Right lobe of liver (tissue), 6 donors: ENCODE data around the gene CREB5. TPM values are rescaled to one million over a fixed set of nuclear protein-coding genes. Genes with fewer than 3 reads are reported as not detected.

Experiments used
- ATAC-seq, 4 donors: fragments of 200-7000 bp; cut with Tn5 transposase; one replicate each; pipeline ENCODE4 v1.9.1; 2020; ENCODE audit warnings: mild to moderate bottlenecking in 4 of 4, moderate library complexity in 4 of 4
- DNase-seq, 3 donors: peaks; one replicate each; pipeline ENCODE4 v3.0.0-alpha.2; 2020
- H3K27ac ChIP-seq, 3 donors: fragments of 200-600 bp; one replicate each; pipeline ENCODE4 v1.8.0; 2022
- H3K27me3 ChIP-seq, 2 donors: fragments of 200-600 bp; one replicate each; pipeline ENCODE4 v1.8.0; 2022
- H3K36me3 ChIP-seq, 4 donors: fragments of 200-600 bp; sonication (generic) in 1 of 4; one replicate each; pipeline versions ENCODE4 v1.5.1 to v1.8.0; 2017 to 2022; ENCODE audit warnings: control low read depth in 1 of 4
- H3K4me1 ChIP-seq, 4 donors: fragments of 200-600 bp; sonication (generic) in 1 of 4; one replicate each; pipeline versions ENCODE4 v1.5.1 to v1.8.0; 2017 to 2022; ENCODE audit warnings: control low read depth in 1 of 4
- H3K4me3 ChIP-seq, 3 donors: fragments of 200-600 bp; one replicate each; pipeline ENCODE4 v1.8.0; 2022
- H3K9me3 ChIP-seq, 4 donors: fragments of 200-600 bp; sonication (generic) in 1 of 4; one replicate each; pipeline versions ENCODE4 v1.5.1 to v1.8.0; 2017 to 2022; ENCODE audit warnings: control low read depth in 1 of 4
- CTCF ChIP-seq, 4 donors: fragments of 200-600 bp in 3 of 4; fragments of 450-650 bp in 1 of 4; IDR thresholded peaks; one replicate each; pipeline versions ENCODE4 v1.5.1 to v1.8.0; 2016 to 2022; ENCODE audit warnings: antibody characterized with exemption in 4 of 4, mild to moderate bottlenecking in 2 of 4
- POLR2A ChIP-seq: fragments of 450-650 bp; IDR thresholded peaks from one replicate; pipeline ENCODE4 v1.6.1; 2017; ENCODE audit warnings: antibody characterized with exemption, mild to moderate bottlenecking
- WGBS: methylation state at CpG from one replicate; pipeline ENCODE4 v1.1.6; 2018; ENCODE audit warnings: low coverage, low lambda C conversion rate; ENCODE audit not compliant: insufficient coverage; ENCODE audit errors: missing lambda C conversion rate; 5-methylcytosine and 5-hydroxymethylcytosine counted together
- intact Hi-C, 2 donors: fragments of 100-400 bp; cut with DNase I; formaldehyde crosslinking; loops; one replicate each; pipeline versions ENCODE4 v1.11.2 to v1.14.1; 2022
- total RNA-seq, 6 experiments: library from RNA; depleted of rRNA in 2 of 6; stranded (reverse); fragments of >200 nt in 2 of 6; fragmentation: NEBNext Ultra II Directional in 3 of 6; extraction: Animal tissue kit (Norgen Biotek cat#: 25700) in 3 of 6; gene quantifications; one replicate each; pipeline versions ENCODE4 v1.1.0 to v1.2.4, GENCODE V29; 2016 to 2023
- donor health status: DM: no; HTN: yes; CAD: no.
- donor health status: DM: no; HTN: no; CAD: no.
- donor health status: DM: no; HTN: no; CAD: no.
- donor health status: DM: no; HTN: yes; CAD: no.
- donor health status: DM: no; HTN: yes; CAD: no.

Gene CREB5
- total RNA-seq, 6 experiments from 2014 or later = 0.48 to 6.3 (median 1.4) TPM

- H3K9me3 ChIP-seq = no peaks in the 10 kb centered on the region
- intact Hi-C loops = no loop called here
- no peak for ATAC-seq
- TF ChIP-seq CTCF (IDR thresholded peaks at IDR 0.05) (no peak), POLR2A (no peak)
- DNase-seq = no peak
- no peaks in the 10 kb centered on the region for H3K27me3 ChIP-seq
- H3K4me1 ChIP-seq = no peaks in the 10 kb centered on the region
- H3K36me3 ChIP-seq = no peaks in the 10 kb centered on the region
- WGBS = 75% methylated on average over 3 of the region's 3 CpGs
- no peak overlapping the region for H3K27ac ChIP-seq
- no peak overlapping the region for H3K4me3 ChIP-seq
These were observed 265.4 kb downstream of the CREB5 start for GRCh38 chr7:28677668-28678067.

- intact Hi-C loops = no loop called here
- no peaks in the 10 kb centered on the region for H3K27me3 ChIP-seq
- WGBS = 44% methylated on average over 2 of the region's 2 CpGs
- no peak overlapping the region for H3K4me3 ChIP-seq
- no peak overlapping the region for H3K27ac ChIP-seq
- DNase-seq (no peak), ATAC-seq (peak in 1 of 4 donors; percentile 31)
- H3K4me1 ChIP-seq = peaks cover 0 to 5% (median 0%) of the 10 kb centered on the region in 4 donors
- no peaks in the 10 kb centered on the region for H3K36me3 ChIP-seq
- TF ChIP-seq CTCF (IDR thresholded peaks at IDR 0.05) = no peak
- TF ChIP-seq POLR2A = no peak
- no peaks in the 10 kb centered on the region for H3K9me3 ChIP-seq
These were observed 266.2 kb downstream of the CREB5 start for GRCh38 chr7:28678431-28678965.

- DNase-seq (no peak), ATAC-seq (no peak)
- Histone ChIP-seq H3K36me3 (no peaks in the 10 kb centered on the region), H3K9me3 (no peaks in the 10 kb centered on the region), H3K4me3 (no peak overlapping the region), H3K27ac (no peak overlapping the region), H3K27me3 (no peaks in the 10 kb centered on the region), H3K4me1 (peaks cover 0 to 7% (median 0%) of the 10 kb centered on the region in 4 donors)
- no peak for TF ChIP-seq CTCF (IDR thresholded peaks at IDR 0.05)
- TF ChIP-seq POLR2A = no peak
- intact Hi-C loops = no loop called here
- WGBS = 80% methylated on average over 5 of the region's 5 CpGs
These were observed 269.5 kb downstream of the CREB5 start for GRCh38 chr7:28681693-28682310.

- TF ChIP-seq CTCF (IDR thresholded peaks at IDR 0.05) = no peak
- TF ChIP-seq POLR2A = no peak
- no peak overlapping the region for H3K27ac ChIP-seq
- 53% methylated on average over 6 of the region's 8 CpGs for WGBS
- no peak overlapping the region for H3K4me3 ChIP-seq
- no peaks in the 10 kb centered on the region for H3K9me3 ChIP-seq
- peaks cover 0 to 6% of the 10 kb centered on the region in 2 donors for H3K27me3 ChIP-seq
- ATAC-seq (no peak), DNase-seq (no peak)
- no peaks in the 10 kb centered on the region for H3K36me3 ChIP-seq
- H3K4me1 ChIP-seq = peaks cover 0 to 7% (median 0%) of the 10 kb centered on the region in 4 donors
- intact Hi-C loops = no loop called here
These were observed 270.5 kb downstream of the CREB5 start for GRCh38 chr7:28682801-28683200.
